Thyroid gland (tissue), 4 donors: ENCODE data around the gene MARK4. TPM values are rescaled to one million over a fixed set of nuclear protein-coding genes. Genes with fewer than 3 reads are reported as not detected.
"Not testable (repeated sequence)": the region's sequence is repeated elsewhere in the genome, so short reads cannot be mapped to it uniquely, and the experiment has no call there.

ENCODE experiments used
- DNase-seq, 2 donors: peaks; one replicate each; pipeline ENCODE4 v3.0.0-alpha.2; 2019
- H3K27ac ChIP-seq, 3 donors: fragments of 200-600 bp; sonication (generic); 1 replicate in 2 of 3; 2 replicates in 1 of 3; pipeline ENCODE4 v1.5.1; 2016 to 2019; ENCODE audit warnings: mild to moderate bottlenecking in 1 of 3, moderate library complexity in 1 of 3
- H3K27me3 ChIP-seq: fragments of 200-600 bp; sonication (generic); one replicate; pipeline ENCODE4 v1.5.1; 2019
- H3K36me3 ChIP-seq, 2 donors: fragments of 200-600 bp; sonication (generic); one replicate each; pipeline ENCODE4 v1.5.1; 2016 to 2019
- H3K4me1 ChIP-seq, 2 donors: fragments of 200-600 bp; sonication (generic); one replicate each; pipeline ENCODE4 v1.5.1; 2017 to 2019
- H3K4me3 ChIP-seq, 3 donors: fragments of 200-600 bp; sonication (generic); replicated peaks in 1 of 3; 1 replicate in 2 of 3; 2 replicates in 1 of 3; pipeline ENCODE4 v1.5.1; 2016; ENCODE audit warnings: mild to moderate bottlenecking in 1 of 3
- H3K9me3 ChIP-seq: fragments of 200-600 bp; sonication (generic); one replicate; pipeline ENCODE4 v1.5.1; 2017
- CTCF ChIP-seq, 6 experiments: fragments of 200-600 bp in 3 of 6; fragments of 450-650 bp in 3 of 6; sonication (generic) in 3 of 6; IDR thresholded peaks; one replicate each; pipeline ENCODE4 v1.5.1; 2016 to 2019; ENCODE audit warnings: antibody characterized with exemption in 6 of 6, mild to moderate bottlenecking in 2 of 6, inconsistent platforms in 1 of 6, moderate library complexity in 1 of 6
- POLR2A ChIP-seq, 2 donors: fragments of 450-650 bp; IDR thresholded peaks; one replicate each; pipeline ENCODE4 v1.6.1; 2017; ENCODE audit warnings: antibody characterized with exemption in 2 of 2, mild to moderate bottlenecking in 2 of 2, moderate library complexity in 1 of 2
- WGBS, 2 donors: methylation state at CpG; one replicate each; pipeline ENCODE4 v1.1.5; 2017; 5-methylcytosine and 5-hydroxymethylcytosine counted together
- intact Hi-C: fragments of 100-400 bp; cut with DNase I; formaldehyde crosslinking; loops from one replicate; pipeline ENCODE4 v1.15.1; 2023
- total RNA-seq, 4 donors: library from RNA; depleted of rRNA; stranded (reverse); fragments of >200 nt; gene quantifications; one replicate each; pipeline ENCODE4 v1.2.3, GENCODE V29; 2016

The MARK4 gene
- total RNA-seq, 4 donors from 2014 or later = 18.5 to 25.1 (median 22.1) TPM

GRCh38 chr19:45307361-45307760 is 56.3 kb downstream of the MARK4 start:
- intact Hi-C loops = no loop called here
- no peaks in the 10 kb centered on the region for H3K36me3 ChIP-seq
- no peaks in the 10 kb centered on the region for H3K9me3 ChIP-seq
- no peak overlapping the region for H3K4me3 ChIP-seq
- H3K4me1 ChIP-seq = no peaks in the 10 kb centered on the region
- WGBS, 2 donors = 87 to 96% methylated on average over 9 to 15 of the region's 19 CpGs
- TF ChIP-seq POLR2A (IDR thresholded peaks at IDR 0.05) = no peak
- no peak for TF ChIP-seq CTCF (IDR thresholded peaks at IDR 0.05)
- no peak for DNase-seq
- no peak overlapping the region for H3K27ac ChIP-seq
- H3K27me3 ChIP-seq = no peaks in the 10 kb centered on the region

- intact Hi-C loops, H3K4me1 ChIP-seq, H3K27me3 ChIP-seq, DNase-seq, H3K4me3 ChIP-seq, H3K36me3 ChIP-seq, H3K9me3 ChIP-seq, H3K27ac ChIP-seq: not testable (repeated sequence)
- 91 to 94% methylated on average over 7 to 8 of the region's 8 CpGs for WGBS, 2 donors
These were observed 58.3 kb downstream of the MARK4 start for GRCh38 chr19:45309322-45309721.

- H3K9me3 ChIP-seq = no peaks in the 10 kb centered on the region
- H3K27ac ChIP-seq = no peak overlapping the region
- no peaks in the 10 kb centered on the region for H3K4me1 ChIP-seq
- no peaks in the 10 kb centered on the region for H3K36me3 ChIP-seq
- H3K4me3 ChIP-seq = no peak overlapping the region
- WGBS, 2 donors = 32 to 63% methylated on average over 13 to 16 of the region's 18 CpGs
- DNase-seq = no peak
- no peaks in the 10 kb centered on the region for H3K27me3 ChIP-seq
- intact Hi-C loops = no loop called here
- TF ChIP-seq POLR2A (IDR thresholded peaks at IDR 0.05) (no peak), CTCF (IDR thresholded peaks at IDR 0.05) (no peak)
These were observed 60.5 kb downstream of the MARK4 start for GRCh38 chr19:45311621-45312020.

- DNase-seq, H3K36me3 ChIP-seq, H3K27me3 ChIP-seq, H3K9me3 ChIP-seq, H3K4me3 ChIP-seq, H3K27ac ChIP-seq, intact Hi-C loops, H3K4me1 ChIP-seq: not testable (repeated sequence)
- 51 to 69% methylated on average over 14 of the region's 14 CpGs for WGBS, 2 donors
These were observed 61.2 kb downstream of the MARK4 start for GRCh38 chr19:45312285-45312684.

GRCh38 chr19:45314708-45315245 is 63.7 kb downstream of the MARK4 start:
- TF ChIP-seq POLR2A (IDR thresholded peaks at IDR 0.05) (no peak), CTCF (IDR thresholded peaks at IDR 0.05) (no peak)
- H3K27me3 ChIP-seq = no peaks in the 10 kb centered on the region
- H3K9me3 ChIP-seq = no peaks in the 10 kb centered on the region
- no peak overlapping the region for H3K27ac ChIP-seq
- H3K4me1 ChIP-seq = no peaks in the 10 kb centered on the region
- 82 to 83% methylated on average over 8 of the region's 8 CpGs for WGBS, 2 donors
- H3K36me3 ChIP-seq = no peaks in the 10 kb centered on the region
- DNase-seq = no peak
- no peak overlapping the region for H3K4me3 ChIP-seq
- intact Hi-C loops = no loop called here

GRCh38 chr19:45315304-45315703 is 64.2 kb downstream of the MARK4 start:
- DNase-seq = no peak
- Histone ChIP-seq H3K27ac (no peak overlapping the region), H3K9me3 (no peaks in the 10 kb centered on the region), H3K4me1 (no peaks in the 10 kb centered on the region), H3K27me3 (no peaks in the 10 kb centered on the region), H3K36me3 (no peaks in the 10 kb centered on the region), H3K4me3 (no peak overlapping the region)
- TF ChIP-seq CTCF (IDR thresholded peaks at IDR 0.05) (no peak), POLR2A (IDR thresholded peaks at IDR 0.05) (no peak)
- WGBS, 2 donors = 51 to 77% methylated on average over 8 to 10 of the region's 21 CpGs
- intact Hi-C loops = no loop called here
